ENCODE measurements around the gene DARS2. TPM values are rescaled to one million over a fixed set of nuclear protein-coding genes. Genes with fewer than 3 reads are reported as not detected.

Gene DARS2
- total RNA-seq, 1 experiment from 2014 or later = 27.1 TPM

- DNase-seq (ENCODE audit: low read depth) = no peak
Measured at GRCh38 chr1:173886746-173887611, 62.5 kb downstream of the DARS2 start.

- DNase-seq (ENCODE audit: low read depth) = no peak
Measured at GRCh38 chr1:173887627-173888026, 63.2 kb downstream of the DARS2 start.

- DNase-seq (ENCODE audit: low read depth) = no peak
Measured at GRCh38 chr1:173888749-173889148, 64.3 kb downstream of the DARS2 start.

- DNase-seq (ENCODE audit: low read depth) = no peak
Measured at GRCh38 chr1:173889885-173890284, 65.4 kb downstream of the DARS2 start.

GRCh38 chr1:173893611-173894010, 69.1 kb downstream of the DARS2 start:
- DNase-seq (ENCODE audit: low read depth) = no peak

- DNase-seq (ENCODE audit: low read depth) = no peak
Measured at GRCh38 chr1:173894189-173894588, 69.7 kb downstream of the DARS2 start.

GRCh38 chr1:173900427-173900826, 76.0 kb downstream of the DARS2 start:
- no peak for DNase-seq (ENCODE audit: low read depth)

- no peak for DNase-seq (ENCODE audit: low read depth)
Measured at GRCh38 chr1:173900992-173901391, 76.5 kb downstream of the DARS2 start.

GRCh38 chr1:173903827-173904531, 79.5 kb downstream of the DARS2 start:
- no peak for DNase-seq (ENCODE audit: low read depth)

Other genes with a start within 250 kb of the DARS2 start
- gene SLC9C2, start 221.6 kb upstream of the DARS2 start, total RNA-seq (2014; rRNA removed) = not detected in 2 replicates
- not detected in 2 replicates for gene TEX50, start 189.3 kb upstream of the DARS2 start, total RNA-seq (2014; rRNA removed)
- 0.13 TPM in 1 of 2 replicates, not detected in the other for gene ANKRD45, start 154.8 kb upstream of the DARS2 start, total RNA-seq (2014; rRNA removed)
- 32.8 and 33.0 TPM in 2 replicates for gene KLHL20, start 109.7 kb upstream of the DARS2 start, total RNA-seq (2014; rRNA removed)
- gene CENPL, start 210 bp downstream of the DARS2 start, total RNA-seq (2014; rRNA removed) = 31.1 and 32.9 TPM in 2 replicates
- 337 and 409 TPM in 2 replicates for gene GAS5, start 43.3 kb downstream of the DARS2 start, total RNA-seq (2014; rRNA removed)
- gene ZBTB37, start 43.7 kb downstream of the DARS2 start, total RNA-seq (2014; rRNA removed) = 4.3 and 4.9 TPM in 2 replicates
- not detected in 2 replicates for gene SERPINC1, start 92.7 kb downstream of the DARS2 start, total RNA-seq (2014; rRNA removed)
- 12.4 and 13.4 TPM in 2 replicates for gene RC3H1, start 197.7 kb downstream of the DARS2 start, total RNA-seq (2014; rRNA removed)

Measured in LHCN-M2 (cell line).